Eye (tissue), 1 donor: ENCODE data around the gene STX5.
"Not testable (repeated sequence)": the region's sequence is repeated elsewhere in the genome, so short reads cannot be mapped to it uniquely, and the experiment has no call there.

Experiments
- DNase-seq: peaks from one replicate; pipeline ENCODE4 v3.0.0-alpha.2; 2015

STX5 gene

DNA sequence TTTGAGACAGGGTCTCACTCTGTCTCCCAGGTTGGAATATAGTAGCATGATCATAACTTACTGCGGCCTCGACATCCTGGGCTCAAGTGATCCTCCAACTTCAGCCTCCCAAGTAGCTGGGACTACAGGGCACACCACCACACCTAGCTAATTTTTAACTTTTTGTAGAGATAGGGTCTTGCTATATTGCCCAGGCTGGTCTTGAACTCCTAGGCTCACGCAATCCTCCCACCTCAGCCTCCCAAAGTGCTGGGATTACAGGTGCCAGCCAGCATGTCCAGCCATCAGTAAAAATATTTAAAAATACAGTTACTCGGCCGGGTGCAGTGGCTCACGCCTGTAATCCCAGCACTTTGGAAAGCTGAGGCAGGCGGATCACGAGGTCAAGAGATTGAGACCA lies 3.7 kb downstream of the STX5 start:
- not testable (repeated sequence) for DNase-seq

DNA sequence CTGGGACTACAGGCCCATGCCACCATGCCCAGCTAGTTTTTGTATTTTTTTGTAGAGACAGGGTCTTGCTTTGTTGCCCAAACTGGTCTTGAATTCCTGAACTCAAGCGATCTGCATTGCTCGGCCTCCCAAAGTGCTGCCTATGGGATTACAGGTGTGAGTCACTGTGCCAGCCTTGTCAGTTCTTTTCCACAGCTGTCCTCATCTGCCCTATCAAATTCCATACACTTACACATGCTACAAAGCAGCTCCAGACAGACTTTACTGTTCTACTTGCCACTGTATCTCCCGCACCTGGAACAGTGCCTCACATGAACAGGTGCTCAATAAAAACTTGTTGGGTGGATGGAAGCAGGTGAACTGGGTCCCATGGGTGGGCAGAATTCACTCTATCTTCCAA lies 8.2 kb downstream of the STX5 start:
- no peak for DNase-seq

DNA sequence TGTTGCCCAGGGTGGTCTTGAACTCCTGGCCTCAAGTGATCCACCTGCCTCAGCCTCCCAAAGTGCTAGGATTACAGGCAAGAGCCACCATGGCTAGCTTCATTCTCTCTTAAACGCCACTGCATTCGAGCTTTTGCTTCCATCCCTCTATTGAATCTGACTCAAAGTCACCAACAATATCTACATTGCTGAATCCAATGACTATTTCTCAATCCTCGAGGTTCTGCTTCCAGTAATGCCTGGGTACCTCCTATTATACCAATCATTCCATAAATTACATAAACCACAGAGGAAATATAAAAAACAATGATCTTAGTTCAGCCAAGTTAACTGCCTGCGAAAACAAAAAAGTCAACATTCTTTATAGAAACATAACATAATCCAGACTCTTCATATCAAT lies 14.7 kb downstream of the STX5 start:
- no peak for DNase-seq

DNA sequence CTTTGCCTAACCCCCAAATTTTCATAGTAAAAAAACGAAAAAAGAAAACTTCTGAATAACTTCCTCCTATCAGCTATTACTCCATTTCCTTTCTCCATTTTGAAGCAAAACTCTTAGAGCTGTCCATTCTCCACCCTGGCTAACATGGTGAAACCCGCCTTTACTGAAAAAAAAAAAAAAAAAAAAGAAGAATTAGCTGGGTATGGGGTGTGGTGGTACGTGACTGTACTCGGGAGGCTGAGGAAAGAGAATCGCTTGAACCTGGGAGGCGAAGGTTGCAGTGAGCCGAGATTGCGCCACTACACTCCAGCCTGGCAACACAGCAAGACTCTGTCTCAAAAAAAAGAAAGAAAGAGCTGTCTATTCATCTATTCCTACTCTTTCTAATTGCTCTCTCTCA lies 15.3 kb downstream of the STX5 start:
- DNase-seq, result no peak

- no peak for DNase-seq
Measured at GRCh38 chr11:62811659-62812058, 20.2 kb downstream of the STX5 start.

GRCh38 chr11:62810748-62811147 lies 21.1 kb downstream of the STX5 start:
- no peak for DNase-seq

GRCh38 chr11:62806611-62807121 lies 25.2 kb downstream of the STX5 start:
- no peak for DNase-seq

GRCh38 chr11:62805961-62806441 lies 25.9 kb downstream of the STX5 start:
- DNase-seq, result no peak

DNA sequence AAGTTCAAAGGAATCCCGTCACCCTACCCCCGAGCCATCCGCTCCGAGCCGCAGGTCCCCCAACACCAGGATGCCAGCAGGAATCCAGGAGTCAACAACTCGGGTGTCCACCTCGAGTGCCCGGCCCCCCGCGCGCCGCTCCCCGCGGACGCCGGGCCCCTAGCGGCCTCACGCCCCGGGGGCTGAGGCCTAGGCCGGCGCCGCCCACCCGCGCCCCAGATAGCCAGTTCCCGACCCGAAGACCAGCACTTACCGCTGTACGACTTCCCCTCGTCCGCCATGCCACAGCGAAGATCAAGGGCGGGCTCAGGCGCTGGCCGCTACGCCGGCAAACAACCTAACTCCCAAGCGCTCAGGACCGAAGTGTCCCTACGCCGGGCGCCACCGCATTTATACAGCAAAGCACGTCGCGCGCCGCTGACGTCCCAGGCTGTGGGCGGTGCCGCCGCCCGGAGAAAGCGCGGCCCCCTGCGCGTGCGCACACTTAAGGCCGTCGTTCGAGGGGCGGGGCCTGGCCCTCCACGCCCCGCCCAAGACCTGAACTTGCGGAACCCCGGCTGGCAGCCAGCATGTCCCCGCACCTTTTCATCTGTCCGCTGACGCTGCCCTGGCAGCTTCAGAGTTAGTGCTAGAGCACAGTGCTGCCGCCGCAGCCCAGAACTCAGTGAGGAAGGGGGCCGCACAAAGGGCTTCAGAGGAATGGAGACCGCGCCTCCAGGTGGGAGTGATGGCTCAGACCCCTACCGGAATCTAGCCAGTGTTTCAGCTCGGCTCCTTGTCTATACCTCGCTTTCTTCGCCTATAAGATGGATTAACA lies 26.6 kb downstream of the STX5 start, which contains the start of gene NXF1:
TSS of gene NXF1 (minus strand) at position 365 of the 817 bp plus-strand sequence. CDS start at position 281, 84 bp downstream.
- peak; percentile 99 for DNase-seq

DNA sequence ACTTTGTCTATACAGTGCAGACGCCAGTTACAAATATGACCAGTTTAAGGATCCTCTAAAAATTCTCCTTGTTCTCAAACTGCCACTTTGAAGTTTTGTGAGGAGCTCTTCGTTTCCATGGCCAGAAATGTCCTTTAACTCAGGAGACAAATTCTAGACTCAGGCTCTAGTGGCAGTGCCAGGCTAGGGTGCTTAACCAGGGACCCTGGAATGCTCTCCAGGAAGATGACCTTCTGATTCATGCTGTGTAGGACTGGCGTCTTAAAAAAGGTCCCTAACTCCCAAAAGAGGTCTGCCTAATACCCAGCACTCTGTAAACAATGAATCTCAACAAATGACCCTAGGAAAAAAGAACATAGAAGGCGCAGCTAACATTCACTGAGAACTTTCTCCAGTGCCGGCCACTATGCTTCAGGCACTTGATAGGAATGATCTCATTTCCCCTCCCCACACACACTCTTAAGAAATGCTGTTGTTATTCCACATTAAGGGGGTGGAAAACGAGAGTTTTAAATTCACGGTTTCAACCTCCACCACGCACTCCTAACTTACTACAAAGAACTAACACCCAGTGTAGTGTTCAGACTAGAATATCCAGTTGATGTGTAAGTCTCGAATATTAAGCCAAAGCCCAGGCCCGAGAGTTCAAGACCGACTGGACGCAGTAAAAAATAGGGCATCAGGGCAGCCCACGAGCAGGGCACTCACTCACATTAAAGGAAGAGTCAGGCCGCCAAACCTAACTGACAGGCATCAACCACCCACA lies 27.4 kb downstream of the STX5 start:
- DNase-seq, result no peak

- no peak for DNase-seq
Measured at GRCh38 chr11:62801071-62801470, 30.8 kb downstream of the STX5 start.

DNA sequence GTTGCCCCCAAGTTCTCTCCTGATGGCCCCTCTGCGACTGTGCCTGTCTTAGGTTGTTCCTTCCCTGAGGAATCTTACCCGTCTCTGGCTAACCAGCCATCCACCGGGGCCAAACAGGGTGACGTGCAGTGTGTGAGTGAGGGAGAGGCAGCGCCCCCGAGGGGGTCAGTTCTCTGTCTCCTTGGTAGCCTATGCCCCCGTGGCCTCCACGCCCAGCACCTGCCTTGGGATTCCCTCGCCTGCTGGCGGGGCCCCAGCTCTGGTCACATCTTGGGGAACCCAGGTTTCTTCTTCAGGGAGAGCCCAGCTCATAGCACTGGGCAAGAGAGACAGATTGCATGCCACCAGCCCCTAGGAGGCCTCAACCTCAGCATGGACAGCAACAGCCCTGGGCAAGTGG lies 32.4 kb downstream of the STX5 start:
- no peak for DNase-seq

GRCh38 chr11:62796281-62796680 lies 35.6 kb downstream of the STX5 start:
- no peak for DNase-seq

- no peak for DNase-seq
Measured at GRCh38 chr11:62794201-62794775, 37.6 kb downstream of the STX5 start.

DNA sequence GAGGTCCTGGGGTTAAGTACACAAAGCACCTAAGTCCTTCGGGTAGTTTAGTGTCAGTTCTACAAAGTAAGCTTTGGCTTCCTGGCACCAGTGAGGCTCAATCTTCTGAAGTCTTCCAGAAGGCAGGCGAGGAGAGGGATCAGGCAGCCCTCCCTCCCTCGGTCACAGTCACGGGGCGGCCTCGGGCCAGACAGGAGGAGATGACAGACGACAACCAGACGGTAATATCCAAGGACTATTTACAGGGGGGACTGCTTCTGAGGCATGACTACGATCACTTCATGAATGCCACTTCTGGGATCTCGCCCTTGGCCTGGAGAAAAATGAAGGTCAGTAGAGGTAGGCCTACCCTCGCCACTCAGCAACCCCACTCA lies 39.7 kb downstream of the STX5 start:
- no peak for DNase-seq

- DNase-seq, result peak; percentile 91
Measured at GRCh38 chr11:62791501-62792201, 40.2 kb downstream of the STX5 start, which contains the start of gene TMEM223. Gene TMEM223 (minus strand): TSS chr11:62792006. CDS start chr11:62791994, 12 bp downstream.

DNA sequence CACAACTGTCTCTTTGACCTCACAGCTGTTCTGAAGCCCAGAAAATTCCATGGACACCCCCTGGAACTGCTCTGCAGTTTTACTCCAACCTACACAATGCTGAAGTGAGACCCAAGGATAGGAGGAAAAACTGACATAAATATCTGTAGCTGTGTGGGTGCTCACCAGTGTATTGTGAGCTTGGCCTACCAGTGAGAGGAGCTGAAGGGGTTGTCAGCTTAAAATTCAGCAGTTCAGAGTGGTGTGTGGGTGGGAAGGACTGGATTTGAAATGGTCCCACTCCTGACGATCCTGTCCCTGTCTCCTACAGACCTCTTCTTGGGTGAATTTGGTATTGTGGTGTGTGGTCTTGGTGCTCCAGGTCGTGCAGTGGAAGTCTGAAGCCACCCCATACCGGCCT lies 42.3 kb downstream of the STX5 start:
- DNase-seq, result no peak

- no peak for DNase-seq
Measured at GRCh38 chr11:62788991-62789390, 42.9 kb downstream of the STX5 start.

DNA sequence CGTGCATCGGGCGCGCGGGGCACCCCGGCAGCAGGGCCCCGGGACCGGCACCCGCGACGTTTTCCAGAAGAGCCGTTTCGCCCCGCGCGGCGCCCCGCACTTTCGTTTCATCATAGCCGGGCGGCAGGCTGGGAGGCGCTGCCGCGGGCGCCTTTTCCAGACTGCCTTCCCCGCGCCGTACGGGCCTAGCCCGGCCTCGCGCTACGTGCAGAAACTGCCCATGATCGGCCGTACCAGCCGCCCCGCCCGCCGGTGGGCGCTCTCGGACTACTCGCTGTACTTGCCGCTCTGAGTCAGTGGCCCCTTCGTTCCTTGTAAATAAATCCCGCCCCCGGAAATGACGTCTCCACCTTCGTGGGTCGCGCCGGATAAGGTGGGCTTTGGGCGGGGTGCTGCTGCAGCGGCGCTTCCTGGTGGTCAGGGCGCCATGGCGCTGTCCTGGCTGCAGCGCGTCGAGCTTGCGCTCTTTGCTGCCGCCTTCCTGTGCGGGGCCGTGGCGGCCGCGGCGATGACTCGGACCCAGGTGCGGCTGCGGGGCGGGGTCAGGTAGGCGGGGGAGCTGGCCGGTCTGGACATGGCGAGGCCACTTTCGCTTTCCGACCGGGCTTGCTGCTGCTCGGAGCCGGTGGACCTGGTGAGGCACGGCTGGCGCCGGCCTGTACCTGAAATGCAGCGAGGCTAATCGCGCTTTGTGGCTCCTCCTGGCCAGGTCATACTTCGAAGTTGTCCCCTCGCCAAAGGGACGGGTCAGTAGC lies 44.7 kb downstream of the STX5 start, which contains the start of gene TMEM179B:
TSS of gene TMEM179B (plus strand) at position 398 of the 755 bp plus-strand sequence. CDS start at position 428, 30 bp downstream.
- DNase-seq, result peak; percentile 100

- peak; percentile 96 for DNase-seq
Measured at GRCh38 chr11:62786318-62787004, 45.4 kb downstream of the STX5 start.

DNA sequence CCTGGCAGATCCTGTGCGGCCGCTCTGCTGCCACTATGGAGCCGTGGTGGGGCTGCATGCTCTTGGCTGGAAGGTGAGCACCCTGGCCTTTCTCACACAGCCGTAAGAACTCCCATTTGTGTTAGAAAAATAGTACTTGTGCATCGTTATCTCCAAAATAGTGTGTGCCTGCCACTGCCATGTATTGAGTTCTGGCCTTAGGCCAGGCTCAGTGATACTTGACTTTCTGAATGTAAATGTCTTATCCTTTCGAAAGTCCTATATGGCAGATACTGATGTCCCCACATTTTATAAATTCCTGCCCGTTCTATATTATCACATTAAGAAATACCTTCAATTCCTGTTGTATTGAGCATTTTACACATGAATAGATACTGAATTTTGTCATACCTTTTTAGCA lies 49.1 kb downstream of the STX5 start:
- no peak for DNase-seq
